Right ventricle myocardium superior (tissue), 1 donor: ENCODE data around the gene MSMO1. TPM values are rescaled to one million over a fixed set of nuclear protein-coding genes. Genes with fewer than 3 reads are reported as not detected.

ENCODE experiments used
- ATAC-seq: fragments of 200-7000 bp; cut with Tn5 transposase; one replicate; pipeline ENCODE4 v1.9.1; 2020; ENCODE audit warnings: mild to moderate bottlenecking; ENCODE audit not compliant: poor library complexity
- DNase-seq: peaks from one replicate; pipeline ENCODE4 v3.0.0-alpha.2; 2020
- intact Hi-C: fragments of 100-400 bp; cut with DNase I; formaldehyde crosslinking; loops from one replicate; pipeline ENCODE4 v1.11.2; 2022
- total RNA-seq: library from RNA; stranded (reverse); fragmentation: NEBNext Ultra II Directional; extraction: Animal tissue kit (Norgen Biotek cat#: 25700); gene quantifications from one replicate; pipeline ENCODE4 v1.2.1, GENCODE V29; 2021
- donor health status: DM: no; HTN: yes; CAD: no; lungs with severe emphysema.

MSMO1 gene
- total RNA-seq, 1 donor from 2014 or later, result 6.2 TPM

DNA sequence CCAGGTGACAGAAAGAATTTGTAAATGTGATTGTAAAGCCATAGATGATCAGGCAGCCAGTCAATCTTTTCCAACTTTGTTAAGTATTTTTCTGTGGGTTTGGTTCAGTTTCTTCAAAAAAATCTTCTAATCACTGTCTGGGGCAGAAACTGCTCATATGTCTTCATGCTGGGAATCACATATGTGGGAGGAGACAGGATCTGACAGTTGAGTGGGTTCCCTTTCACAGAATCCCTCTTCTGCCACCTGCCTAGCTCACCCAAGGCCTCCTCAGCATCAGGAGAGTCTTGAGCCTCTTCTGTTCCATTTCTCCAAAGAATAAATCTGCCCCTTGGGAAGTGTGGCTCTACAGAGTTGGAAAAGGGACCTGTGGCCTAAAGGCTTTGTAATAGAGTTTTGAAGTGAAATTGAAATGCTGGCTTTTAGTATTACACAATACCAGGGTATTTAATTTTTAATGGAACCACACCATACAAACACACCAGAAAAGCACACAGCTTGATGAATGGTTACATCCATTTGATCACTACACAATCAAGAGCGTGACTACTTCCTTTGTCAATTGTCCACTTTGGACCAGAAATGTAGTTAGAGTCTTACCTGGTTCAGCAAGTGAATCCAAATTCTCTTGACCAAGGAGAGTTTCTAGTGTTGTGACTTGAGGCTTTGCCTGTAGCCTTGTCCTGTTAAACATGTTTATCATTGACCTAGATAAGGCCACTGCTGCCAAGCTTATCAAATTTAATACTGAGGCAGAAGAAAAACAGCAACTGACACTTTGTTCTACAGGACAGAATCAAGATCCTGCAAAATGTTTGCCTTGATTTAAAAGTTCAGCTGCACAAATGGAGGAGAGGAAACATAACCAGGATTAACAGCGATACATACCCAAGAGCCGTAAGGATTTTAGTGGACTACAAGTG, 20.4 kb downstream of the MSMO1 start:
- DNase-seq, result no peak
- no peak for ATAC-seq
- intact Hi-C loops, result loop anchor here (5.0 kb wide), 1 partner anchor 216 kb away; no protein-coding TSS in a partner anchor

DNA sequence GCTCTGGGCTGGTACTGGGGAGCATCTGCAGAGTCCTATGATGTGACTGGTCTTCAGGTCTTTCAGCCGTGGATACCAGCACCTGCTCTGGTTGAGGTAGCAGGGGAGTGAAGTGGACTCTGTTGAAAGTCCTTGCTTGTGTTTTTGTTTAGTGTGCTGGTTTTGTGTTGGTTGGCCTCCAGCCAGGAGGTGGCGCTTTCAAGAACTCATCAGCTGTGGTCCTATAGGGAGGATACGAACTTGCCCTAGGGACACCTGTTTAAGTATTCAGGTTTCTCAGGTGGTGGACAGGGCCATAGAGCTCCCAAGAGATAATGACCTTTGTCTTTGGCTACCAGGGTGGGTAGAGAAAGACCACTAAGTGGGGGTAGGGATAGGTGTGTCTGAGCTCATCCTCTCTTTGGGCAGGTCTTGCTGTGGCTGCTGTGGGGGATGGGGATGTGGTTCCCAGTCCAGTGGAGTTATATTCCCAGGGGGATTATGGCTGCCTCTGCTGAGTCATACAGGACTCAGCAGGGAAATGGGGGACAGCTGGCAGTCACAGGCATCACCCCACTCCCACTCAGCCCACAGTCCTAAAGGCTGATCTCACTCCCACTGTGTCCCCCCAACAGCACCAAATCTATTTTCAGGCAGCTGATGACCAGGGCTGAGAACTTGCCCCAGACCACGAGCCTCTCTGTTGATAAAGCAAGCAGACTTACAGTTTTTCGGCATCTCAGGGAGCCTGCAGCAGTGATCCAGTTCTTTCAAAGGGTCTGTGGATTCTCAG, 24.1 kb downstream of the MSMO1 start:
- ATAC-seq (no peak), DNase-seq (no peak)
- intact Hi-C loops, result no loop called here

DNA sequence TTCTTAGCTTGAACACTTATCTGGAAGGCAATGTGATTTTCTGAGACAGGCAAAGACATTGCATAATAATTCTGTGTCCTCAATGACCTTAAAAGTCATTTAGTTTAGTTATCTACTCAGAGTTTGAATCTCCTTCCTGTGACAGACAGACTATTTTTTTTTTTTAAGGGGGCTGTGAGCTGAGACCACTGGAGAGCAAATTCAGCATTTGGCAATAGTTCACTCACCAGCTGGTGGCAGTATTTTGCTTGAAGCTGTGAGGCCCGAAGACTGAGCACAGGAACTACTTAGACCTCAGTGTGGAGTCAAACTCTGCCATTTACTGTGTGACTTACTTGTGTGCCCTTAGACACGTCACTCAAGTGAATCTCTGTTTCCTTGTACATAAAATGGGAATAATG, 28.4 kb downstream of the MSMO1 start:
- DNase-seq, result no peak
- ATAC-seq, result peak; percentile 66
- intact Hi-C loops, result loop anchor here (5.0 kb wide), 1 partner anchor 106 kb away; no protein-coding TSS in a partner anchor

GRCh38 chr4:165359506-165359905, 32.0 kb downstream of the MSMO1 start:
- intact Hi-C loops, result loop anchor here (5.0 kb wide), 1 partner anchor 103 kb away; no protein-coding TSS in a partner anchor
- no peak for DNase-seq
- ATAC-seq, result no peak

GRCh38 chr4:165360041-165360695, 32.7 kb downstream of the MSMO1 start:
- DNase-seq, result no peak
- intact Hi-C loops, result no loop called here
- ATAC-seq, result peak; percentile 34

GRCh38 chr4:165360985-165361670, 33.7 kb downstream of the MSMO1 start:
- intact Hi-C loops, result no loop called here
- ATAC-seq (no peak), DNase-seq (no peak)

GRCh38 chr4:165361810-165362209, 34.3 kb downstream of the MSMO1 start:
- DNase-seq (no peak), ATAC-seq (no peak)
- intact Hi-C loops, result no loop called here

GRCh38 chr4:165364452-165365080, 37.1 kb downstream of the MSMO1 start:
- ATAC-seq (no peak), DNase-seq (no peak)
- intact Hi-C loops, result no loop called here

GRCh38 chr4:165367040-165367439, 39.6 kb downstream of the MSMO1 start:
- ATAC-seq (no peak), DNase-seq (no peak)
- intact Hi-C loops, result no loop called here

DNA sequence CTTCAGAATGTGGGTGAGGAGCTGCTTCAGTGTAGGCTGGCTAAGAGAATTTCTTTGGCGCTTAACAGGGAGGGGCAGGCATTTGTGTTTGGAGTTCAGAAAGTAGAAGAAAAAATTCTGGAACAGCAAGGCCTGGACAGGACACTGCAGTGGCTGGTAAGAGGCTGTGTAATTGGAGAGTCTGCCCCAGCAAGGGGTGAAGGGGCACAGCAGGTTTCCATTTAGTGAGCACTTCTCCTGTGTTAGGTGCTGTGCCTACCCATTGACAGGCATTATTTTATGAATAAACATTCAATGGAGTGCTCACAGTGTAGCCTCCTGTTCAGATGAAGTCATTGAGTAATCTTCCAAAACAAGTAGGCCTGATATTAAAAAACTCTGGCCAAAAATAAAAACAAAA, 40.6 kb downstream of the MSMO1 start:
- ATAC-seq, result no peak
- intact Hi-C loops, result no loop called here
- DNase-seq, result no peak

GRCh38 chr4:165368567-165368966, 41.1 kb downstream of the MSMO1 start:
- no peak for ATAC-seq
- intact Hi-C loops, result no loop called here
- no peak for DNase-seq

- DNase-seq, result no peak
- ATAC-seq, result no peak
- intact Hi-C loops, result no loop called here
Measured at GRCh38 chr4:165369522-165369921, 42.1 kb downstream of the MSMO1 start.

DNA sequence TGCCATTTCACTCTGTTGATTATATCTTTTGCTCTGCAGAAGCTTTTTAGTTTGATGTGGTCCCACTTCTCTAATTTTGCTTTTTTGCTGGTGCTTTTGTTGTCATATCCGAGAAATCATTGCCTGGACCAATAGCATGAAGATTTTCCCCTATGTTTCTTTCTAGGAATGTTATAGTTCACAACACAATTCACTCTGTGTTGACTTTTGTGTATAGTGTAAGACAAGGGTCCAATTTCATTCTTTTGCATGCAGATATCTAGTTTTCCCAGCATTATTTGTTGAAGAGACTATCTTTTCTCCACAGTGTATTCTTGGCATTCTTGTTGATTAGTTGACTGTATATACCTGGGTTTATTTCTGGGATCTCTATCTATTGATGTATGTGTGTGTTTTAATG, 43.1 kb downstream of the MSMO1 start:
- no peak for DNase-seq
- intact Hi-C loops, result no loop called here
- no peak for ATAC-seq

DNA sequence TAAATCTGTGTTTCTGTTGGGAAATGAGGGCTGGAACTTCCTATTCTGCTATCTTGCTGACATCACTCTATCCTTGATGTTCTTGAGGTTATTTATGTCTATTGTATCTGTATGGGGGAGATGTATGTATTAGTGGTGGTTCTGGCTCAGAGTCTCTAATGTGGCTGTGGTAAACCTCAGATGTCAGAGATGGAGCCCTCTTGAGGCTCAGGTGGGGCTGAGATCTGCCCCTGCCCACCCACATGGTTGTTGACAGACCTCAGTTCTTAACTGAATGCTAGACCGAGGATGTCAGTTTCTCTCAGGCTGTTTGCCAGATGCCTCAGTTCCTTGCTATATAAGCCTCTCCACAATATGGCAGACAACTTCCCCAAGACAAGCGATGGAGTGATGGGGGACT, 48.0 kb downstream of the MSMO1 start:
- ATAC-seq, result no peak
- DNase-seq, result no peak
- intact Hi-C loops, result no loop called here

DNA sequence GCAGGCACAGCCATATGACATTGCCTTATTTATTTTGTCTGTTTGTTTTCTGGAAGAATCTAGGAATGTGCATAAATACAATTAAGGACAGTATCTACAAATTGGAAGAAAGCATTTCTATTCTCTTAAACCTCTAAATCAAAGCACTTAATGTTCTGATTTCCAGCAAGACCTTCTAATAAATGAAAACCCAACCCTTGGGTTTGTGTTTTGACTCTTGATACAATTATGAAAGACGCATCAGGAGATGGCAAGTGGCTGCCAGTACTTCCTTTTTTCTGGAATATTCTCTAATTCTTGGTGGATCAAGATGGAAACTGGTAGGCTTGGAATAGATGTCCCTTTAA, 50.9 kb downstream of the MSMO1 start:
- DNase-seq, result no peak
- ATAC-seq, result no peak
- intact Hi-C loops, result no loop called here

DNA sequence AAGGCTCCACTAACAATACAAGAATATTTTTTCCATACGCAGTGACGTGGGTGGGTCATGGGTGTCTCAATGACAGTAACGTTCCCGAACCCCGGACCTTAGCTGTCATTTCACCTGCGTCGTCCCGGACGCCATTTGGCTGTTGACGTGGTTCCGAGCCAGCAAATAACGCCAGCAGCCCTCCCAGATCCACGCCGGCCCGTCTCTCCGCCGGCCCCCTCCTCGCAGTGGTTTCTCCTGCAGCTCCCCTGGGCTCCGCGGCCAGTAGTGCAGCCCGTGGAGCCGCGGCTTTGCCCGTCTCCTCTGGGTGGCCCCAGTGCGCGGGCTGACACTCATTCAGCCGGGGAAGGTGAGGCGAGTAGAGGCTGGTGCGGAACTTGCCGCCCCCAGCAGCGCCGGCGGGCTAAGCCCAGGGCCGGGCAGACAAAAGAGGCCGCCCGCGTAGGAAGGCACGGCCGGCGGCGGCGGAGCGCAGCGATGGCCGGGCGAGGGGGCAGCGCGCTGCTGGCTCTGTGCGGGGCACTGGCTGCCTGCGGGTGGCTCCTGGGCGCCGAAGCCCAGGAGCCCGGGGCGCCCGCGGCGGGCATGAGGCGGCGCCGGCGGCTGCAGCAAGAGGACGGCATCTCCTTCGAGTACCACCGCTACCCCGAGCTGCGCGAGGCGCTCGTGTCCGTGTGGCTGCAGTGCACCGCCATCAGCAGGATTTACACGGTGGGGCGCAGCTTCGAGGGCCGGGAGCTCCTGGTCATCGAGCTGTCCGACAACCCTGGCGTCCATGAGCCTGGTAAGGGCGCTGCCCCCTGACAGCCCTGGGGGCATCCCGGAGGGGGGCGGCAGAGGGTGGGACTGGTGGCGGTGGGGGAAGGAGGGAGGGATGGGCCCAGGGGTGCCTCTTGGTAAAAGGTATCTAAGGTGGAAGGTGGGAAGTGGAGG, 51.5 kb downstream of the MSMO1 start, which contains the start of gene CPE:
TSS of gene CPE (plus strand) at position 264 of the 933 bp plus-strand sequence. CDS start at position 478, 214 bp downstream.
- ATAC-seq (peak; percentile 98), DNase-seq (peak; percentile 85)
- intact Hi-C loops, result no loop called here

DNA sequence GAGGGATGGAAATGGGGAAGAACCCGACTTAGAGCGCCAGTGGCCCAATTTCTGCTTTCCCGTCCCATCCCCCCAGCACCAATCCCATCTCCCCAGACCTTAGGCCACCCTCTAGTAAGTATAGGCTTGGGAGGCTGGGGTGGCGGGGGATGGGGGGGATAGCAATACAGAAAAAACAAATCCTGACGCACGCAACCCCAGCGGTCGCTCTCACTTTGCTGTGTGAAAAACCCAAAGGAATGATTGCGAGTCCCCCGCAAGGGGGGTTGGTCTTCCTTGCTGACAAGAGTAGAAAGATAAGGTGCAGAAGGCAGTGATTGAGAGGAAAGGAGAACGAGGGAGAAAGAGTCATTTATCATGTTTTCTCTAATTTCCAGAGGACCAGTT, 52.2 kb downstream of the MSMO1 start:
- ATAC-seq, result no peak
- DNase-seq, result peak; percentile 40
- intact Hi-C loops, result no loop called here
